ENCODE results near the gene NISCH. TPM values are rescaled to one million over a fixed set of nuclear protein-coding genes. Genes with fewer than 3 reads are reported as not detected.

NISCH gene
- total RNA-seq, 1 donor from 2014 or later = 70.0 TPM

- DNase-seq (ENCODE audit: low spot score) = no peak
- no peaks in the 10 kb centered on the region for H3K9me3 Mint-ChIP-seq
- intact Hi-C loops (cut with micrococcal nuclease) = no loop called here
- H3K36me3 Mint-ChIP-seq (ENCODE audit: low read depth) = peaks cover 62% of the 10 kb centered on the region
- no peak overlapping the region for H3K4me3 Mint-ChIP-seq (ENCODE audit: low read depth)
- no peaks in the 10 kb centered on the region for H3K27me3 Mint-ChIP-seq (ENCODE audit: low read depth)
- H3K4me1 Mint-ChIP-seq (ENCODE audit: low read depth) = no peaks in the 10 kb centered on the region
- no peak overlapping the region for H3K27ac Mint-ChIP-seq
Observed at GRCh38 chr3:52473026-52473425, 17.6 kb downstream of the NISCH start.

DNA sequence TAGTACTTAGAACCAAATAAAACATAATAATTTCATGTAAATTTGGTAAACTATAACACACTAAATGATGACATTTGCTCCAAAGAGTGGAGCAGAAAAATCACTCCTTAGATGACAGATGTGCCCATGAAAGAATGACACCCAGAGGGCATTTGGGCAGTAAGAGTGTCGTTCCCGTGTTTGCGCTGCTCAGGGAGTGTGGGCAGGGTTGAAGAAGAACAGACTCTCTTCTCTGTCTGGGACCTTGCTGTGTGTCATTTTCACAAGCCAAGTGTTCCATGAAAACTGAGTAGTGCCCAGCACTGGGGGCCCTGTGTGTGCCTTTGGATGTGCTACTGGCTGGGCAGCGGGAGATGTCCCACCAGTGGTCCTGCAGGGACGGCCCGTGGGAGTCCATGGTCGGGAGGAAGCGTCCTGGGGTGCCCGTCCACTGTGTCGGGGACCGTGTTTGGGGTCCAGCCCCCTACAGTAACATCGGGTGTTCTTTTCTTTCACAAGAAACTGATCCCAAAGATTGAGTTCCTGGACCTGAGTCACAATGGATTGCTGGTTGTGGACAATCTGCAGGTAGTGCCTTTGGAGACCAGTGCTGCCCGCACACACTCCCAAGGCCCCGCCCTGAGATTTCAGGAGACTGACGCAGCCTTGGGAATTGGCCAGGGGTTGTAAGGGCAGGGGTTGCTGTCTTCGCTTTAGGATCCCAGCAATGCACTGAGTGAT, 21.8 kb downstream of the NISCH start:
- Mint-ChIP-seq H3K4me1 (ENCODE audit: low read depth) (no peaks in the 10 kb centered on the region), H3K27me3 (ENCODE audit: low read depth) (no peaks in the 10 kb centered on the region), H3K27ac (no peak overlapping the region), H3K36me3 (ENCODE audit: low read depth) (peaks cover 70% of the 10 kb centered on the region), H3K9me3 (no peaks in the 10 kb centered on the region), H3K4me3 (ENCODE audit: low read depth) (no peak overlapping the region)
- intact Hi-C loops (cut with micrococcal nuclease) = no loop called here
- DNase-seq (ENCODE audit: low spot score) = no peak

GRCh38 chr3:52477796-52478095, 22.3 kb downstream of the NISCH start:
- Mint-ChIP-seq H3K4me3 (ENCODE audit: low read depth) (no peak overlapping the region), H3K4me1 (ENCODE audit: low read depth) (no peaks in the 10 kb centered on the region), H3K9me3 (no peaks in the 10 kb centered on the region), H3K36me3 (ENCODE audit: low read depth) (peaks cover 67% of the 10 kb centered on the region), H3K27me3 (ENCODE audit: low read depth) (no peaks in the 10 kb centered on the region), H3K27ac (no peak overlapping the region)
- no peak for DNase-seq (ENCODE audit: low spot score)
- intact Hi-C loops (cut with micrococcal nuclease) = no loop called here

GRCh38 chr3:52479037-52479876, 23.9 kb downstream of the NISCH start:
- H3K27ac Mint-ChIP-seq = peak overlapping the region; percentile 58
- H3K36me3 Mint-ChIP-seq (ENCODE audit: low read depth) = peaks cover 57% of the 10 kb centered on the region

GRCh38 chr3:52479877-52480575, 24.6 kb downstream of the NISCH start:
- intact Hi-C loops (cut with micrococcal nuclease) = no loop called here
- H3K36me3 Mint-ChIP-seq (ENCODE audit: low read depth) = peaks cover 53% of the 10 kb centered on the region
- H3K4me3 Mint-ChIP-seq (ENCODE audit: low read depth) = no peak overlapping the region
- no peaks in the 10 kb centered on the region for H3K4me1 Mint-ChIP-seq (ENCODE audit: low read depth)
- no peak for DNase-seq (ENCODE audit: low spot score)
- H3K9me3 Mint-ChIP-seq = no peaks in the 10 kb centered on the region
- no peak overlapping the region for H3K27ac Mint-ChIP-seq
- H3K27me3 Mint-ChIP-seq (ENCODE audit: low read depth) = no peaks in the 10 kb centered on the region

More at GRCh38 chr3:52479037-52479876, 23.9 kb downstream of the NISCH start:
- no peak for DNase-seq (ENCODE audit: low spot score)
- intact Hi-C loops (cut with micrococcal nuclease) = no loop called here
- Mint-ChIP-seq H3K9me3 (no peaks in the 10 kb centered on the region), H3K4me1 (ENCODE audit: low read depth) (no peaks in the 10 kb centered on the region), H3K4me3 (ENCODE audit: low read depth) (no peak overlapping the region), H3K27me3 (ENCODE audit: low read depth) (no peaks in the 10 kb centered on the region)

DNA sequence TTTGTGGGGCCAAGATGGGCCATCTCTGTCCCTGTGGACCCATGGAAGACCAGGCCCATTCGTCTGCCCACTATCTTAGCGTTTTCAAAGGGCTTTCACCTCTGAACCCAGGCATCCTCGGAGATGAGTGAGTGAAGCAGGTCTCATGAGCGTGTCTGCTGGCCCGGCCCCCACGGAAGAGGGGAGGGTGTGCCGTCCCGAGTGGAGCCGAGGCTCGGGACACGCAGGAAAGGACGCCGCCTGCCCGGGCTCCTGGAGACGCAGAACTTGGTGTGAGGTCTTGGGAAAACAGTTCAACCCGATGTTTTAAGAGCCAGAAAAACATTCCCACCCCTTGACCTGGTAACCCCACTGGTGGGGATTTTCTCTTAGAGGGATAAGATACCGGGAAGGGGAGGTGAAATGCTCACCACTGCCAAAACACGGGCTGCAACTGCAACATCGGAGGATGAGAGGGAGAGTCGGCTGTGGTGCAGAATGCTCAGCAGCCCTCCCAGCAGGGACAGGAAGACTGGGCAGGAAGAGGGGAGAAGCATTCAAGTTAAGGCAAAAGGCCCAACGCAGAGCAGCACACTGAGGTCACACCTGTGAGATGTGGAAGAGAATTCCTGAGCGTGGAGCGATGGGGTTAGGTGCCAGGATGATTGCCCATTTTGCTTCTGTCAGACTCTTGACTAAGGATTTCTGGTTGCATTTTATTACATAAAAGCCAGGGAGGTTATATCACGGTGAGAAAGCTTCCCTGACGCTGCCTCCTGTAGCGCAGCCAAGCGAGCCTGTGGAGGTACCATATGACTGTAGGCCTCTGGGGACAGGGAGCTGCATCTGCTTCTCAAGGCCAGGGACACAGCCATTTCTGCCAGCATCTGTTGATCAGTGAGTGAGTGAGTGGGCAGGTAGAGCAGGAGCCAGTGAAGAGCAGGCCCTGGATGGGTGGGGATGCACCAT, 25.6 kb downstream of the NISCH start:
- H3K27me3 Mint-ChIP-seq (ENCODE audit: low read depth) = no peaks in the 10 kb centered on the region
- H3K9me3 Mint-ChIP-seq = no peaks in the 10 kb centered on the region
- no peak overlapping the region for H3K27ac Mint-ChIP-seq
- H3K4me1 Mint-ChIP-seq (ENCODE audit: low read depth) = no peaks in the 10 kb centered on the region
- no peak for DNase-seq (ENCODE audit: low spot score)
- no peak overlapping the region for H3K4me3 Mint-ChIP-seq (ENCODE audit: low read depth)
- intact Hi-C loops (cut with micrococcal nuclease) = no loop called here
- H3K36me3 Mint-ChIP-seq (ENCODE audit: low read depth) = peaks cover 49% of the 10 kb centered on the region

GRCh38 chr3:52481819-52482521, 26.6 kb downstream of the NISCH start:
- intact Hi-C loops (cut with micrococcal nuclease) = no loop called here
- Mint-ChIP-seq H3K27ac (no peak overlapping the region), H3K27me3 (ENCODE audit: low read depth) (no peaks in the 10 kb centered on the region), H3K4me1 (ENCODE audit: low read depth) (no peaks in the 10 kb centered on the region), H3K4me3 (ENCODE audit: low read depth) (no peak overlapping the region), H3K36me3 (ENCODE audit: low read depth) (peaks cover 44% of the 10 kb centered on the region), H3K9me3 (no peaks in the 10 kb centered on the region)
- no peak for DNase-seq (ENCODE audit: low spot score)

- Mint-ChIP-seq H3K4me3 (ENCODE audit: low read depth) (no peak overlapping the region), H3K4me1 (ENCODE audit: low read depth) (no peaks in the 10 kb centered on the region), H3K36me3 (ENCODE audit: low read depth) (peaks cover 43% of the 10 kb centered on the region), H3K27me3 (ENCODE audit: low read depth) (no peaks in the 10 kb centered on the region), H3K27ac (no peak overlapping the region), H3K9me3 (no peaks in the 10 kb centered on the region)
- intact Hi-C loops (cut with micrococcal nuclease) = no loop called here
- DNase-seq (ENCODE audit: low spot score) = no peak
Observed at GRCh38 chr3:52483081-52483480, 27.7 kb downstream of the NISCH start.

DNA sequence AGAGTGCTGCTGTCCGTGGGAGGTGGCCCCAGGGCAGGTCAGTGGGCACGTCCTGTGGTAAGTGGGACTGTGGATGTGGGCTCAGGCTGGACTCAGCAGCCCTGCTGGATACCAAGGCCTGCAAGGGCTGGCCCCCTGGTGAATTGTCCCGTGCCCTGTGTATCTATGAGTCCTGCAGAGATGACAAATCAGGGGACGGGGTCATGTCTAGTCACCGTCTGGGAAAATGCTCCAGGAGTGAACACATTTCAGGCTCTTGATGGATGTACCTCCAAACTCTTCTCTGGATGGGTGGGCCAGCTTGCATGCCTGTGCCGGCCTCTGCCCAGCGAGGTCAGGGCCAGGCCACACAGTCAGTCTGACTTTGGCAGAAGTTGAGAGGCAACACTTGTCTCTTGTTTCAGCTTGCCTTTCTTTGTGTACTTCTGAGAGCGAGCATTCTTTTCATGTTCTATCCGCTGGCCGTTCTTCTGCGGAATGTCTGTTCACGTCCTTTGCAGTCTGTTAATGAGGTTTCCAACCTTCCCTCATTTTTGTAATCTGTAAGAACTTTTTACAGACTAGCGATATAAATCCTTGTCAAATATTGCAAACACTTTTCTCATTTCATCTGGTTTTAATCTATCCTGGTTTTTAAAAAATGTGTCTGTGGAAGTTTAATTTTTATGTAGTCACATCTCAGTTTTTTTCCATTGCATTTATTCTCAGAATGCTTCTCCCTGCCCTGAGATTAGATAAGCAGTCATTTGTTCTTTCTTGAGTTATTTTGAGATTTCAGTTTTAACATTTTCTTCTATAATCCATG, 28.4 kb downstream of the NISCH start:
- no peak overlapping the region for H3K4me3 Mint-ChIP-seq (ENCODE audit: low read depth)
- peaks cover 42% of the 10 kb centered on the region for H3K36me3 Mint-ChIP-seq (ENCODE audit: low read depth)
- no peak for DNase-seq (ENCODE audit: low spot score)
- H3K27ac Mint-ChIP-seq = no peak overlapping the region
- no peaks in the 10 kb centered on the region for H3K9me3 Mint-ChIP-seq
- H3K27me3 Mint-ChIP-seq (ENCODE audit: low read depth) = no peaks in the 10 kb centered on the region
- intact Hi-C loops (cut with micrococcal nuclease) = no loop called here
- no peaks in the 10 kb centered on the region for H3K4me1 Mint-ChIP-seq (ENCODE audit: low read depth)

DNA sequence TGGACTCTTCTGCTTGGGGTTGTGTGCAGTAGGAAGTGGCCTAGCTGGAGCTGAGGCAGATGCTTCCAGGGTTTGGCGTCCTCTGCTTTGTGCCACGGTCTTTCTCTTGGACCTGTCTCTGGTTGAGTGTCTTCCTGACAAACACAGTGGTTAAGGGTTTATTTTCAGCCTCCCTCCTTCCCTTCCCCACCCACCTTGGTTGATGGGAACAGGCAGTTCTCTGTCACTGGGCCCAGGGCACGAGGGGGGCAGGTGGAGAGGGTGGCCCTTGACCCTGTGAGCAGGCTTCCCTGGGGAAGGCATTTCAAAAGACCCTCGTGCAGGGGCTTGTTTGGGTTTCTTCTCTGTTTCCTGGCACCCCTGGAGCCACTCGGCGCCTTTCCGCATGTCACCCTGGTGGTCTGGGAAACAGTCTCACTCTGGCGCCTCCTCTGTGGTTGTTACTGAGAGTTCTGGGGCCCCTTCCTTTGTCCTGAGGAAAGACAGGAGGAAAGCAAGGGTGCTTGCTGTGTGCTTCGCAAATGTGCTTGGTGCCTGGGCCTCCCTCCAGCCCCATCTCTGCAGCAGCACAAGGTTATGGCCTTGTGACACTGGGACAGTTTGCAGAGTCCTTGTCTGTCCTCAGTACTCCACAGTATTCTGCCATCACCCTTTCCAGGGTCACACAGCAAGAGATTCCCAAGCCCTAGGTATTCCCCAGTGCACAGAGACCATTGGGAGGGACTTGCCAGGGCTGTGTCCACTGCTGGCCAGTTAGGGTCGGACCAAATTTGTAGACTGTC, 29.5 kb downstream of the NISCH start:
- no peak overlapping the region for H3K27ac Mint-ChIP-seq
- no peaks in the 10 kb centered on the region for H3K4me1 Mint-ChIP-seq (ENCODE audit: low read depth)
- no peaks in the 10 kb centered on the region for H3K27me3 Mint-ChIP-seq (ENCODE audit: low read depth)
- no peak for DNase-seq (ENCODE audit: low spot score)
- no peak overlapping the region for H3K4me3 Mint-ChIP-seq (ENCODE audit: low read depth)
- intact Hi-C loops (cut with micrococcal nuclease) = no loop called here
- peaks cover 38% of the 10 kb centered on the region for H3K36me3 Mint-ChIP-seq (ENCODE audit: low read depth)
- no peaks in the 10 kb centered on the region for H3K9me3 Mint-ChIP-seq
